ENCODE results near the gene RALB. TPM values are rescaled to one million over a fixed set of nuclear protein-coding genes. Genes with fewer than 3 reads are reported as not detected.

Gene RALB
- total and polyA plus RNA-seq, 2 experiments from 2014 or later, result 15.2 to 17.4 TPM

DNA sequence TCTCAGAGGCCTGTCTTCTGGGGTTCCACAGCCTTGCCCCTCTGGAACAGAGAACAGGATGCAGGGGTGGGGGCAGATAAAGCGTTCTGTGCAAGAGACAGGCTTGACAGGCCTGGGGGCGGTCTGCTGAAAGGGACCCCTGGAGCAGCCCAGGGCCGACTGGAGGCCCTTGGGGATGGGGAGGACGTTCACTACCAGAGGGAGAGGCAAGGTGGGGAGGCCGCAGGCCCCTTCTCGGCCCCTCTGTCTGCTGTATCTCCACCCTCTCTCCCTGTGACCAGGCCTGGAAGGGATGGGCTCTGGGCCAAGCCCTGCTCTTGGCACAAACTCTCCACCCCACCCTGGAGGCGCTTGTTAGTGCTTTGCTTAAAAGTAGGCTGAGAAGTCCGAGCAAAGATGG, 66.0 kb downstream of the RALB start (continued):
- TF ChIP-seq, protein P1, sequence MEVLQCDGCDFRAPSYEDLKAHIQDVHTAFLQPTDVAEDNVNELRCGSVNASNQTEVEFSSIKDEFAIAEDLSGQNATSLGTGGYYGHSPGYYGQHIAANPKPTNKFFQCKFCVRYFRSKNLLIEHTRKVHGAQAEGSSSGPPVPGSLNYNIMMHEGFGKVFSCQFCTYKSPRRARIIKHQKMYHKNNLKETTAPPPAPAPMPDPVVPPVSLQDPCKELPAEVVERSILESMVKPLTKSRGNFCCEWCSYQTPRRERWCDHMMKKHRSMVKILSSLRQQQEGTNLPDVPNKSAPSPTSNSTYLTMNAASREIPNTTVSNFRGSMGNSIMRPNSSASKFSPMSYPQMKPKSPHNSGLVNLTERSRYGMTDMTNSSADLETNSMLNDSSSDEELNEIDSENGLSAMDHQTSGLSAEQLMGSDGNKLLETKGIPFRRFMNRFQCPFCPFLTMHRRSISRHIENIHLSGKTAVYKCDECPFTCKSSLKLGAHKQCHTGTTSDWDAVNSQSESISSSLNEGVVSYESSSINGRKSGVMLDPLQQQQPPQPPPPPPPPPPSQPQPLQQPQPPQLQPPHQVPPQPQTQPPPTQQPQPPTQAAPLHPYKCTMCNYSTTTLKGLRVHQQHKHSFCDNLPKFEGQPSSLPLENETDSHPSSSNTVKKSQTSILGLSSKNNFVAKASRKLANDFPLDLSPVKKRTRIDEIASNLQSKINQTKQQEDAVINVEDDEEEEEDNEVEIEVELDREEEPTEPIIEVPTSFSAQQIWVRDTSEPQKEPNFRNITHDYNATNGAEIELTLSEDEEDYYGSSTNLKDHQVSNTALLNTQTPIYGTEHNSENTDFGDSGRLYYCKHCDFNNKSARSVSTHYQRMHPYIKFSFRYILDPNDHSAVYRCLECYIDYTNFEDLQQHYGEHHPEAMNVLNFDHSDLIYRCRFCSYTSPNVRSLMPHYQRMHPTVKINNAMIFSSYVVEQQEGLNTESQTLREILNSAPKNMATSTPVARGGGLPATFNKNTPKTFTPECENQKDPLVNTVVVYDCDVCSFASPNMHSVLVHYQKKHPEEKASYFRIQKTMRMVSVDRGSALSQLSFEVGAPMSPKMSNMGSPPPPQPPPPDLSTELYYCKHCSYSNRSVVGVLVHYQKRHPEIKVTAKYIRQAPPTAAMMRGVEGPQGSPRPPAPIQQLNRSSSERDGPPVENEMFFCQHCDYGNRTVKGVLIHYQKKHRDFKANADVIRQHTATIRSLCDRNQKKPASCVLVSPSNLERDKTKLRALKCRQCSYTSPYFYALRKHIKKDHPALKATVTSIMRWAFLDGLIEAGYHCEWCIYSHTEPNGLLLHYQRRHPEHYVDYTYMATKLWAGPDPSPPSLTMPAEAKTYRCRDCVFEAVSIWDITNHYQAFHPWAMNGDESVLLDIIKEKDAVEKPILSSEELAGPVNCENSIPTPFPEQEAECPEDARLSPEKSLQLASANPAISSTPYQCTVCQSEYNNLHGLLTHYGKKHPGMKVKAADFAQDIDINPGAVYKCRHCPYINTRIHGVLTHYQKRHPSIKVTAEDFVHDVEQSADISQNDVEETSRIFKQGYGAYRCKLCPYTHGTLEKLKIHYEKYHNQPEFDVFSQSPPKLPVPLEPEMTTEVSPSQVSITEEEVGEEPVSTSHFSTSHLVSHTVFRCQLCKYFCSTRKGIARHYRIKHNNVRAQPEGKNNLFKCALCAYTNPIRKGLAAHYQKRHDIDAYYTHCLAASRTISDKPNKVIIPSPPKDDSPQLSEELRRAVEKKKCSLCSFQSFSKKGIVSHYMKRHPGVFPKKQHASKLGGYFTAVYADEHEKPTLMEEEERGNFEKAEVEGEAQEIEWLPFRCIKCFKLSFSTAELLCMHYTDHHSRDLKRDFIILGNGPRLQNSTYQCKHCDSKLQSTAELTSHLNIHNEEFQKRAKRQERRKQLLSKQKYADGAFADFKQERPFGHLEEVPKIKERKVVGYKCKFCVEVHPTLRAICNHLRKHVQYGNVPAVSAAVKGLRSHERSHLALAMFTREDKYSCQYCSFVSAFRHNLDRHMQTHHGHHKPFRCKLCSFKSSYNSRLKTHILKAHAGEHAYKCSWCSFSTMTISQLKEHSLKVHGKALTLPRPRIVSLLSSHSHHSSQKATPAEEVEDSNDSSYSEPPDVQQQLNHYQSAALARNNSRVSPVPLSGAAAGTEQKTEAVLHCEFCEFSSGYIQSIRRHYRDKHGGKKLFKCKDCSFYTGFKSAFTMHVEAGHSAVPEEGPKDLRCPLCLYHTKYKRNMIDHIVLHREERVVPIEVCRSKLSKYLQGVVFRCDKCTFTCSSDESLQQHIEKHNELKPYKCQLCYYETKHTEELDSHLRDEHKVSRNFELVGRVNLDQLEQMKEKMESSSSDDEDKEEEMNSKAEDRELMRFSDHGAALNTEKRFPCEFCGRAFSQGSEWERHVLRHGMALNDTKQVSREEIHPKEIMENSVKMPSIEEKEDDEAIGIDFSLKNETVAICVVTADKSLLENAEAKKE (CRISPR knock-in tag; IDR thresholded peaks at IDR 0.05), result no peak
- TF ChIP-seq CREB1 (CRISPR knock-in tag; IDR thresholded peaks at IDR 0.05; ENCODE audit: low read depth), result no peak
- TF ChIP-seq ZNF331 (CRISPR knock-in tag; IDR thresholded peaks at IDR 0.05; ENCODE audit: low read depth), result no peak
- no peak for TF ChIP-seq EZH2phosphoT487 (IDR thresholded peaks at IDR 0.05; ENCODE audit: unreplicated experiment)
- no peak for TF ChIP-seq NANOG (IDR thresholded peaks at IDR 0.05; ENCODE audit: borderline replicate concordance)
- TF ChIP-seq ZNF114 (CRISPR knock-in tag; IDR thresholded peaks at IDR 0.05), result no peak
- TF ChIP-seq, protein P2, sequence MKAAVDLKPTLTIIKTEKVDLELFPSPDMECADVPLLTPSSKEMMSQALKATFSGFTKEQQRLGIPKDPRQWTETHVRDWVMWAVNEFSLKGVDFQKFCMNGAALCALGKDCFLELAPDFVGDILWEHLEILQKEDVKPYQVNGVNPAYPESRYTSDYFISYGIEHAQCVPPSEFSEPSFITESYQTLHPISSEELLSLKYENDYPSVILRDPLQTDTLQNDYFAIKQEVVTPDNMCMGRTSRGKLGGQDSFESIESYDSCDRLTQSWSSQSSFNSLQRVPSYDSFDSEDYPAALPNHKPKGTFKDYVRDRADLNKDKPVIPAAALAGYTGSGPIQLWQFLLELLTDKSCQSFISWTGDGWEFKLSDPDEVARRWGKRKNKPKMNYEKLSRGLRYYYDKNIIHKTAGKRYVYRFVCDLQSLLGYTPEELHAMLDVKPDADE (IDR thresholded peaks at IDR 0.05), result no peak
- TF ChIP-seq STAT1 (IDR thresholded peaks at IDR 0.05; ENCODE audit: unreplicated experiment), result no peak
- no peak for TF ChIP-seq JUNB (IDR thresholded peaks at IDR 0.05; ENCODE audit: unreplicated experiment)

DNA sequence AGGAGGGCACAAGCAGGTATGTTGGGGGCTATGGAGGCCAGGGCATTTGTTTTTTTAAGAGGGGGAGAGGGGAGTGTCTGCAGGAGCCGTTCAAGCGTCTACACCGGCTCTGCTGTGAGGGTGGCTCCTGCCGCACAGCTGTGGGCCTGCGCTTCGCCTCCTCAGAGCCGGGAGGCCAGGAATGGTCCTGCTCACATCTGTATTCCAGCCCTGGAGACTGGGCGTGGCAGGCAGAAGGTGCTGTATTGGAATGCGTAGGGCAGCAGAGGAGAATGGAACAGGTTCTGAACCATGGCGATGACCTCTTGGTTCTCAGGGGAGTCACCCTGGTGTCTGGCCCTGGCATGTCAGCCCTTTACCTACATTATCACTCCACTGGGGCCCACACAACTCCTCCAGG, 66.5 kb downstream of the RALB start:
- no peaks in the 10 kb centered on the region for H3F3A ChIP-seq (replicated peaks; ENCODE audit: low read depth)
- Mint-ChIP-seq H3K4me1 (0 out of 3 replicates have a peak, but pooled peaks cover 3% of the 10 kb centered on the region), H3K4me3 (no peak overlapping the region), H3K9me3 (no peaks in the 10 kb centered on the region; the same call in 2 of the 3 replicates), H3K36me3 (ENCODE audit: low read depth) (no peaks in the 10 kb centered on the region; the same call in 2 of the 3 replicates), H3K27me3 (ENCODE audit: insufficient read depth, low read depth, poor library complexity) (peaks cover 30% of the 10 kb centered on the region), H3K27ac (no peak overlapping the region)
- H3K36me3 ChIP-seq (ENCODE audit: insufficient read depth), result no peaks in the 10 kb centered on the region
- H3K4me3 ChIP-seq, result no peak overlapping the region
- no peaks in the 10 kb centered on the region for H3K4me1 ChIP-seq (ENCODE audit: insufficient read depth)
- no peak overlapping the region for H3K4me2 ChIP-seq
- no peak overlapping the region for H3K27ac ChIP-seq (ENCODE audit: low read depth)
- H2AFZ ChIP-seq, result no peak overlapping the region
- no peaks in the 10 kb centered on the region for H3K9me2 ChIP-seq (ENCODE audit: insufficient read depth)
- no peaks in the 10 kb centered on the region for H3K79me2 ChIP-seq (replicated peaks; ENCODE audit: insufficient read depth)
- peaks cover 6% of the 10 kb centered on the region; the same call in 1 of the 2 replicates for H3K27me3 ChIP-seq (ENCODE audit: insufficient read depth)
- ATAC-seq (no peak), DNase-seq (ENCODE audit: low spot score) (no peak)
- H4K20me1 ChIP-seq (replicated peaks; ENCODE audit: insufficient read depth), result no peaks in the 10 kb centered on the region
- TF ChIP-seq, protein P2 (IDR thresholded peaks at IDR 0.05), result no peak
- TF ChIP-seq POLR2AphosphoS5 (IDR thresholded peaks at IDR 0.05; ENCODE audit: low read depth), result no peak
- TF ChIP-seq EZH2phosphoT487 (IDR thresholded peaks at IDR 0.05; ENCODE audit: unreplicated experiment), result no peak
- no peak for TF ChIP-seq STAT1 (IDR thresholded peaks at IDR 0.05; ENCODE audit: unreplicated experiment)

All from GM23338 (cell line).